Right atrium auricular region (tissue), 2 donors: ENCODE measurements around the gene NDEL1. TPM values are rescaled to one million over a fixed set of nuclear protein-coding genes. Genes with fewer than 3 reads are reported as not detected.

ENCODE experiments used
- DNase-seq: peaks from one replicate; pipeline ENCODE4 v3.0.0-alpha.2; 2019; ENCODE audit warnings: low spot score
- H3K27ac ChIP-seq, 2 donors: fragments of 200-600 bp; sonication (generic); 1 replicate in 1 of 2; 2 replicates in 1 of 2; pipeline ENCODE4 v1.5.1; 2016 to 2019
- H3K27me3 ChIP-seq, 2 donors: fragments of 200-600 bp; sonication (generic); one replicate each; pipeline versions ENCODE4 v1.5.1 to v1.6.0; 2017 to 2019
- H3K36me3 ChIP-seq: fragments of 200-600 bp; sonication (generic); one replicate; pipeline ENCODE4 v1.5.1; 2016
- H3K4me1 ChIP-seq, 2 donors: fragments of 200-600 bp; sonication (generic); one replicate each; pipeline versions ENCODE4 v1.5.1 to v1.6.0; 2017 to 2019
- H3K4me3 ChIP-seq, 2 donors: fragments of 200-600 bp; sonication (generic); 1 replicate in 1 of 2; 2 replicates in 1 of 2; pipeline ENCODE4 v1.5.1; 2017 to 2019; ENCODE audit warnings: mild to moderate bottlenecking in 1 of 2, moderate library complexity in 1 of 2
- H3K9me3 ChIP-seq, 2 donors: fragments of 200-600 bp; sonication (generic); one replicate each; pipeline ENCODE4 v1.5.1; 2019
- total RNA-seq, 2 donors: library from RNA; depleted of rRNA; stranded (reverse); fragments of >200 nt; gene quantifications; one replicate each; pipeline ENCODE4 v1.1.0, GENCODE V29; 2016
- TF ChIP-seq, protein P1 (sequence below), 2 donors: fragments of 200-600 bp; sonication (generic); IDR thresholded peaks; one replicate each; pipeline ENCODE4 v1.5.1; 2019; ENCODE audit warnings: antibody characterized with exemption in 2 of 2

Gene NDEL1
- total RNA-seq, 2 donors from 2014 or later = 34.9 to 38.7 TPM

DNA sequence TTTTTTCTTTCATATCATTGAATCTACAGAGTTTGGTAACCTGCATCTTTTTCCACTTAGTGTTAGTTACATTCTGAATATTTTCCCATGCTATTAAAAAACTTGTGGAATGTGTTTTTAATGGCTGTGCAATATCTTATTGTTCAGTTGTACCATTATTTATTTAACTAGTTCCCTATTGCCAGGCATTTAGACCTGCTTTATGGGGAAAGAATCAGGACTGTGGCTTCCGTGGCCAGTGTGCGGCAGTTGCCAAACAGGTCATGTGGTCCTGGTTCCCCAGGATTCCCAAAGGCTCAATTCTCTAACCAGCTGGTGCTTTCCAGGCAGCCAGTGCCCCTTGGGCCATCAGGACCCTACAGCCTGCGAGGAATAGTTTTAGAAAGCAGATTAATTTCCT, 30.8 kb downstream of the NDEL1 start:
- peaks cover 0 to 42% of the 10 kb centered on the region in 2 donors for H3K4me1 ChIP-seq
- peaks cover 57% of the 10 kb centered on the region for H3K36me3 ChIP-seq
- no peak for DNase-seq
- no peaks in the 10 kb centered on the region for H3K9me3 ChIP-seq
- no peaks in the 10 kb centered on the region for H3K27me3 ChIP-seq
- H3K4me3 ChIP-seq = no peak overlapping the region
- TF ChIP-seq, protein P1, sequence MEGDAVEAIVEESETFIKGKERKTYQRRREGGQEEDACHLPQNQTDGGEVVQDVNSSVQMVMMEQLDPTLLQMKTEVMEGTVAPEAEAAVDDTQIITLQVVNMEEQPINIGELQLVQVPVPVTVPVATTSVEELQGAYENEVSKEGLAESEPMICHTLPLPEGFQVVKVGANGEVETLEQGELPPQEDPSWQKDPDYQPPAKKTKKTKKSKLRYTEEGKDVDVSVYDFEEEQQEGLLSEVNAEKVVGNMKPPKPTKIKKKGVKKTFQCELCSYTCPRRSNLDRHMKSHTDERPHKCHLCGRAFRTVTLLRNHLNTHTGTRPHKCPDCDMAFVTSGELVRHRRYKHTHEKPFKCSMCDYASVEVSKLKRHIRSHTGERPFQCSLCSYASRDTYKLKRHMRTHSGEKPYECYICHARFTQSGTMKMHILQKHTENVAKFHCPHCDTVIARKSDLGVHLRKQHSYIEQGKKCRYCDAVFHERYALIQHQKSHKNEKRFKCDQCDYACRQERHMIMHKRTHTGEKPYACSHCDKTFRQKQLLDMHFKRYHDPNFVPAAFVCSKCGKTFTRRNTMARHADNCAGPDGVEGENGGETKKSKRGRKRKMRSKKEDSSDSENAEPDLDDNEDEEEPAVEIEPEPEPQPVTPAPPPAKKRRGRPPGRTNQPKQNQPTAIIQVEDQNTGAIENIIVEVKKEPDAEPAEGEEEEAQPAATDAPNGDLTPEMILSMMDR (IDR thresholded peaks at IDR 0.05) = no peak
- no peak overlapping the region for H3K27ac ChIP-seq

DNA sequence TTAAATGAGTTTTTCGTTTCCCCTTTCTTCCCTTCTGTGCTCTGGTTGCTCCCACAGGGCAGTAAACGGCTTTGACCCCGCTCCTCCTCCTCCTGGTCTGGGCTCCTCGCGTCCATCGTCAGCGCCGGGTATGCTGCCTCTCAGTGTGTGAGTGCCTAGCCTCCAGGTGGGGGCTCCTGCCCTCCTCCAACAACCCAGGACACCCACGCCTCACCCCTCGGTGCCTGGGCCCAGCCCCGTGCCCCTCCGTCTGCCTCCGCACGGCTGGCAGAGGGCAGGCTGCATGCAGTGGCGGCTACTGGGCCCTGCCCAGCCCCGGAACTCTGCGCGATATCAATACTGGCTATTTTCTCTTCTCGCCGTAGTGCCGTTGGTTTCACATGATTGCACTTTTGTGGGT, 31.2 kb downstream of the NDEL1 start:
- H3K27ac ChIP-seq = no peak overlapping the region
- no peaks in the 10 kb centered on the region for H3K9me3 ChIP-seq
- no peak for DNase-seq
- no peak overlapping the region for H3K4me3 ChIP-seq
- no peaks in the 10 kb centered on the region for H3K27me3 ChIP-seq
- peaks cover 0 to 42% of the 10 kb centered on the region in 2 donors for H3K4me1 ChIP-seq
- TF ChIP-seq, protein P1 (IDR thresholded peaks at IDR 0.05) = no peak
- peaks cover 57% of the 10 kb centered on the region for H3K36me3 ChIP-seq

DNA sequence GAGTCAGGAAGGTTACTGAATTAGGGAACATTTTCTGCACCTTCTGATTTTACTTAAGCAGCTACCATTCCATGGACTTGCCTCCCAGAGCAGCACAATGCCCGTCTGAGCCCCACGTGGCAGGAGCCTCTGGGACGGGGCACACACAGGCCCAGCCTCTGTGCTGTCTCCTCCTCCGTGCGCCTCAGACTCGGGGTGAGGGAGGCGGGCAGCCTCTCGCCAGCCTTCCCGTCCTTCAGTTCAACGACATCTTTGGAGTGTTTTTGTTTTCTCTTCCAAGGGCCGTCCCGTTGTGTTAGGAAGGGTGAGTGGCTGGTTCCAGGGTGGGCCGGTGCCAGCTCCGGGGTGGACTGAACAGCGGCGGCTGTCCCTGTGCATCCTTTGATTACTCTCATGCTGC, 31.8 kb downstream of the NDEL1 start:
- no peak overlapping the region for H3K27ac ChIP-seq
- TF ChIP-seq, protein P1 (IDR thresholded peaks at IDR 0.05) = no peak

DNA sequence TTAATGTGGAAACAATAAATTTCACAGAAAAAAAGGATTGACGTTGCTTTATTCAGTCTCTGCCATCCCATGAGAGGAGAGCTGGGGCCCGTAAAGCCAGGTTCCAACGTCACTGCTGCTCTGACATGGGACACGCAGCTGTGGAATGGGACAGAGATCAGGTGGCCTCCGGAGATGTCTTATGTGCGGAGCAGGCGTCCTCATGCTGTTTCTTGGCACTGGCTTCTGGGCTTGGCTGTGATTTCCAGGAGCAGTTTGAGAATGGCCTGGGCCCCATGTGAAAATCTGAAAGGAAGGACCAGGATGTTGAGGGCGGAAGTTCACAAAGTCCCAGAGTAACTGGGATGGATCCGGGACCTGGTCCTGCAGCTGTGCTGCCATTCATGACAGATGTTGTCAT, 32.4 kb downstream of the NDEL1 start:
- Histone ChIP-seq H3K4me3 (no peak overlapping the region), H3K9me3 (no peaks in the 10 kb centered on the region), H3K27me3 (no peaks in the 10 kb centered on the region), H3K36me3 (peaks cover 45% of the 10 kb centered on the region), H3K27ac (no peak overlapping the region), H3K4me1 (peaks cover 0 to 42% of the 10 kb centered on the region in 2 donors)
- no peak for DNase-seq
- TF ChIP-seq, protein P1 (IDR thresholded peaks at IDR 0.05) = no peak

More for the DNA sequence above, 31.8 kb downstream of the NDEL1 start:
- H3K4me3 ChIP-seq = no peak overlapping the region
- peaks cover 51% of the 10 kb centered on the region for H3K36me3 ChIP-seq
- peaks cover 0 to 42% of the 10 kb centered on the region in 2 donors for H3K4me1 ChIP-seq
- no peaks in the 10 kb centered on the region for H3K27me3 ChIP-seq
- DNase-seq = no peak
- no peaks in the 10 kb centered on the region for H3K9me3 ChIP-seq

DNA sequence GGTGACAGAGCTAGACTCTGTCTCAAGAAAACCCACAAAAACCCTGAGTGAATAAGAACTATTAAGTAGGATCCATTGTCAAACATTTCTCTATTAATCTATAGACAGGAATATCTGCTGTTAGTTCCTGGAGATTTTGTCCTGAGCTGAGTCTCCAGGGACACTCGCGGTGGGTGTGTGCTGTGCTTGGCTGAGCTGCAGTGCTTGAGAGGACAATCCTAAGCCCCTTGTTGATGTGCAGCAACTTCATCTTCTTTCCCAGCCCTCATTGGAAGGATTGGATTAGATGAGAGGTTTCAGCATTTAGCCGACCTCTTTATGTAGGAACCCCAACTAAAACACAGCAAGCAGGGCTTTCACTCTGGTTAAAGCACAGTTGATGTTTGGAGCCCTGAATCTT, 33.3 kb downstream of the NDEL1 start:
- no peak overlapping the region for H3K4me3 ChIP-seq
- H3K9me3 ChIP-seq = no peaks in the 10 kb centered on the region
- DNase-seq = no peak
- peak overlapping the region in 1 of 2 donors; percentile 1 for H3K27ac ChIP-seq
- TF ChIP-seq, protein P1 (IDR thresholded peaks at IDR 0.05) = no peak
- no peaks in the 10 kb centered on the region for H3K27me3 ChIP-seq
- peaks cover 42% of the 10 kb centered on the region for H3K36me3 ChIP-seq
- H3K4me1 ChIP-seq = peaks cover 0 to 42% of the 10 kb centered on the region in 2 donors

DNA sequence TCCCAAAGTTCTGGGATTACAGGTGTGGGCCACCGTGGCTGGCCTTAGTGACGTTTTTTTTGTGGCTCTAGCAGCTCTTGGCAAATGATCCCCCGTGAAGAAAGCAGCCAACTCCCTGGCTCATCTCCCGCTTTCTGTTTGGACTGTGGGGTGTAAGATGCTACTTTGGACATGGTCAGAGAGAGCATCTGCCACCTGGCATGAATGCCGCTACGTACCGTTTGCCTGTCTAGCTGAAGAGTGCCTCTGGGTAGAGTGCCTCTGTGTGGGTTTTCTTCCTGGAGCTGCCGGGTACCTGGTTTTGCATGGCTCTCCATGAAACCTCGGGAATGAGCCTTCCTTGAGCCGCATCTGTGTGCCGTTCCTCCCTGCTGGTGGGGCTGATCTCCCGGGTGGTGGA, 34.3 kb downstream of the NDEL1 start:
- H3K27ac ChIP-seq = peak overlapping the region; percentile 40 to 45
- no peak overlapping the region for H3K4me3 ChIP-seq
- TF ChIP-seq, protein P1 (IDR thresholded peaks at IDR 0.05) = no peak
- no peaks in the 10 kb centered on the region for H3K9me3 ChIP-seq
- no peaks in the 10 kb centered on the region for H3K27me3 ChIP-seq
- peaks cover 51% of the 10 kb centered on the region for H3K36me3 ChIP-seq
- peaks cover 0 to 38% of the 10 kb centered on the region in 2 donors for H3K4me1 ChIP-seq
- DNase-seq = no peak
